Measurements from ENCODE around the gene NR1D1.

GRCh38 chr17:40112718-40113109 is 12.3 kb upstream of the NR1D1 start:
- no peak for TF ChIP-seq CTCF (IDR thresholded peaks at IDR 0.05; ENCODE audit: low read depth, low read length, poor library complexity, severe bottlenecking)
- no peak for TF ChIP-seq EZH2phosphoT487 (IDR thresholded peaks at IDR 0.05; ENCODE audit: borderline replicate concordance, low read length)

All from DOHH2 (cell line).